CD1c-positive myeloid dendritic cell (primary cell): ENCODE measurements around the gene TBXAS1.

Source experiments
- DNase-seq: peaks from one replicate; pipeline ENCODE4 v3.0.0-alpha.2; 2016; ENCODE audit errors: extremely low spot score

TBXAS1 gene

DNA sequence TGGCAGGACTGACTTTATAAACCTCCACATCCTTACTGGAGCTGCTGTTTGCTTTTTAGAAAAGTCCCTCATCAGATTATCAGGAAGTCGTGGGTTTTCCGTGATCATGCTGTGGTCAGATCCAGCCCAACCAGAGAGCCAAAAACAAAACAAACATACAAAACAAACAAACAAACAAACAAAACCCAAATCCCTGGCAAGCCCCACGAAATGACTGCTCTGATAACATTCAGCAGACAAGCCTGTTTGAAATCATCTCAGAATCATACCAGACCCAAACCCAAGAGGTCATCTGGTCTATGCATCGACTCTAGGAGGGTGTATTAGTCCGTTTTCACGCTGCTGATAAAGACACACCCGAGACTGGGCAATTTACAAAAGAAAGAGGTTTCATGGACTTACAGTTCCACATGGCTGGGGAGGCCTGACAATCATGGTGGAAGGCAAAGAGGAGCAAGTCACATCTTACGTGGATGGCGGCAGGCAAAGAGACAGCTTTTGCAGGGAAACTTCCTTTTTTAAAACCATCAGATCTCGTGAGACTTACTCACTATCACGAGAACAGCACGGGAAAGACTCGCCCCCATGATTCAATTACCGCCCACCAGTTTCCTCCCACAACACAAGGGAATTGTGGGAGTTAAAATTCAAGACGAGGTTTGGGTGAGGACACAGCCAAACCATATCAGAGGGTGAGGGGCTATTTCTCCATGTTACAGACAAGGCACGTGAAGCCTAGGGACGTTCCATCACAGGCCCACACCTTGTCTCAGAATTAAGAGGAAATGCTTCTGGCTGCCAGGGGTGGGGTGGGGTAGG lies 148.0 kb downstream of the TBXAS1 start:
- DNase-seq: peak; percentile 11

DNA sequence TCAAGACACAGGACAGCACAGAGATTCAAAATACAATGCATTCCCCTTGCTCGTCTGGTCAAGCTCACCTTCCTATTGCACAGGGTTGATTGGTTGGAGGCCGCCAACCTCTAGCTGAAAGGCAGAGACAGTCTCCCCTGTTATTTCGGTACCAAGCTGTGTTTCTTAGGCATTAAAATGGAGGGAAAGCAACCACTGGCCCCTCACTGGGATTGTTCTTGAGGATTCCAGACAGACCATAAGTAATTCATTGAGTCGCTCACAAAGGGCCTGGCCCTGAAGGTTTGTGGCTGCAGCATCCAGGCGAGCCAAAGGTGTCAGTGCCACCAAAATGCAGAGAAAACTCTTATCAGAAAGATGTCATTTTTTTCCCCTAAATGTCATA lies 152.4 kb downstream of the TBXAS1 start:
- DNase-seq: no peak

DNA sequence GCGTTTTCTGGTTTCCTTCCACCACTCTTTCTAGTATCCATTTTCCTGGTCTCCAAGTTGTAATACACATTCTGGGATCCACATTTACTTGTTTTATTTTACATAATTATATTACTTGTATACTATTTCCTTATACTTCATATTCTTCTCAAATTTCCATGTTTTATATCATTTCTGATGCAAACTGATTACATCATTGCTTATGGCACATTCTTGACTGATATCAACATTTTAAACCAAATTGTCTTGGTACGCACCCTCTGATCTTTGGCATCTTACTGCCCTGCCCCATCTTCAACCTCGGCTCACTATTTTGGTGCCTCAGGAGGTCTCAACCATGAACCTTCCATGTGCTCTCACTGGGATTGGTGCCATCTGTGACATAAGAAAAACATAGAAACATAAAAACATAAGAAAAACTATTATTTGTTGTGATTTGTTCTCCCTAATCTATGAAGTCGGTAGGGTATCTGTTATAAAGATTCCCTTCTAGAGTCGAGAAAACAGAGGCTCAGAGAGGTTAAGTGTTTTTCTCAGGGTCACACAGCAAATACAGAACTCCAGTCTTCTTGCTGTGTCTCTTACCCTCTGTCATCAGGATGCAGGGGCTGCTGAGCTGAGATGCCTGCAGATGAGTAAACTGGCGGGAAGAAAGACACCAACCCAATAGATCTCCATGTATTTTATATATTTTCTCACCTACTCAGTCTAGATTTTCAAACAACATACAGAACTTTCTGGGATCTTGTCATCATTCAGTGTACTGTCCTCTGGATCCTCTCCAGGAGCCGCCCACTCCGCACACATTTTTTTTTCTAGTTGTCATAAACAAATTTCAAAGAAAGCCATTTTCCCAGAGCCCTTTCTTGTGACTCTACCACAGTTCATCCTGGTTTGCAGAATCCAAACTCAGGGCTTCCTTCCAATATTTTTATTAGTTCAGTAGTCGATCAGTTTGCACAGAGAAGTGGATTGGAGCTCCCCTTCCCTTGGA lies 154.2 kb downstream of the TBXAS1 start:
- no peak for DNase-seq

DNA sequence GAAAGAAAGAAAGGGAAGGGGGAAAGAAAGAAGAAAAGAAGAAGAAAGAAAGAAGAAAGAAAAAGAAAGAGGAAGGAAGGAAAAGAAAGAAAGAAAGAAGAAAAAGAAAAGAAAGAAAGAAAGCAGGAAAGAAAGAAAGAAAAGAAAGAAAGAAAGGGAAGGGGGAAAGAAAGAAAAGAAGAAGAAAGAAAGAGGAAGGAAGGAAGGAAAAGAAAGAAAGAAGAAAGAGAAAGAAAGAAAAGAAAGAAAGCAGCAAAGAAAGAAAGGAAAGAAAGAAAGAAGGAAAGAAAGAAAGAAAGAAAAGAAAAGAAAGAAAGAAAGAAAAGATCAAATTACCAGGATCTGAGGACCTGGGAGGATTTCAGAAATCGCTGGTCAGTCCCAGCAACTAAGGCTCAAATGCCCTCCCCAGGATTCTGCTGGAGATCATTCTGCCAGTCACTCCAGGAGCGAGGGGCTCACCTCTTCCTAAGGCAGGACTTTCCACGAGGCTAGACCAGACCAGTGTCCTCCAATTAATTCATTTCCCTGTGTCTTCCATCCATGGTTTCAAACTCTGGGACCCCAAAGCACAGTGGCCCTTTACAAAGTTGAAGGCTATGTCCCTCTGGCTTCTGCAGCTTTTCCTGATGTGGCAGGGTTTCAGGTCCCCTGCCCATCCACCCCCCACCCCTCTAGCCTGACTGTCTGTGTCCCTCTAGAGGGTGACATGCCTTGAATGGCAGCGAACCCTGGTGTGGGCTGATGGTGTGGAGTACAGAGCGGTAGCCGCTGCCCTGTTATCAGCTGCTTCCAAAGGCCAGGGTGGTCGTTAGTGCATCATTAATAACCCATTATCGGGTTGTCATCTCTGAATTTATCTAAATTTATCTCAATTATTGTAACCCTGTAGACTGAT lies 155.8 kb downstream of the TBXAS1 start:
- DNase-seq: no peak

DNA sequence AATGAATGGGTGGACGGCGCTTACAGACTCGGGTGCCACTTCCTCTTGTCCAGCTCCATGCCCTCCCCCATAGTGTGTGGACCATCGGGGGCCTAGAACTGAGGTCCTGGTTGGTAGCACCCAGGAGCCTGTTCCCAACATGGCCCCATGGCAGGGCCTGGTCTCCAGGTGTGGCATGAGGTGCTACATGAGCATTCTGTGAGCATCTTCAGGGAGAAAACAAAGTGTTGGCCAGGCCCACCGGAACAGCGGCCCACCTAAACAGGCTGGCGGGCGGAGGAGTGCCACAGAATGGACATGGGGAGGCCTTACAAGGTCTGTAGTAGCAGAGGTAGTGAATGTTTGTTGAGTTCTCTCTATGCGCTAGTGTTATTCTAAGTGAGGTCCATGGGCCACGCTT lies 156.7 kb downstream of the TBXAS1 start:
- DNase-seq: no peak

DNA sequence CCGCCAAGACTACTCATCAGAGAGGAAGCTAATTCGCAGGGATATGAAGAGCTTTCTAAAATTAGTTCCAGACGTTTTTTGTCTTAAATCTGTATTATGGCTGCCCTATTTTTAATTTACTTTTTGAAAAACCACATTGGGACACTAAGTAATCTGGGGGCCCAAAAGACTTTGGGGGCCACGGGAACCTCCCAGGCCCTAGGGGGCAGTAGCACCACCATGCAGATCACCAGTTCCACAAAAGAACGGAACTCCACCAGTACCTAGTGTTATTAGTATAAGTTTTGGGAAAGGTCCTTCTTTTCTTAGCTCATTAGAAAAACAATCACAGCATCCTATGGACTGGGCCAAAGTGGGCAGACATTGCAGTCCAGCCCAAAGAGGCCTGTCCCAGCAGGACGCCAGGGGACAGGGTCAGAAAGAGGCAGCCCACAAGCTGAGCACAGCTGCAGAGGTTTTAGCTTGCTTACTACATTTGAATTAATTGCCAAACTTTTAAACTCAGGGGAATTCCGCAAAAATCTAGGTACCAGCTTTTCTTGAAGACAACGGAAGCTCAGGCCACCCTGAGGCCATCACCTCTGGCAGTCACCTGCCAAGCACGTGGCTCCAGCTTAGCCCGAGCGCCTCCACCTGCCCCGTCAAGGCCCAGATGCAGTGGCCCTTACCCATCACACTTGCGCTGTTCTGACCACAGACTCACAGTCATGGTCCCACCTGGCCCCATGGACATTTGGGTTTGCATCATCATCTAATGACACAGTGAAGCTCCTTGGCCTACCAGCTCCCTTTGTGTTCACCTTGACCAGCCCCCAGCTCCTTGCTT lies 158.8 kb downstream of the TBXAS1 start:
- no peak for DNase-seq

DNA sequence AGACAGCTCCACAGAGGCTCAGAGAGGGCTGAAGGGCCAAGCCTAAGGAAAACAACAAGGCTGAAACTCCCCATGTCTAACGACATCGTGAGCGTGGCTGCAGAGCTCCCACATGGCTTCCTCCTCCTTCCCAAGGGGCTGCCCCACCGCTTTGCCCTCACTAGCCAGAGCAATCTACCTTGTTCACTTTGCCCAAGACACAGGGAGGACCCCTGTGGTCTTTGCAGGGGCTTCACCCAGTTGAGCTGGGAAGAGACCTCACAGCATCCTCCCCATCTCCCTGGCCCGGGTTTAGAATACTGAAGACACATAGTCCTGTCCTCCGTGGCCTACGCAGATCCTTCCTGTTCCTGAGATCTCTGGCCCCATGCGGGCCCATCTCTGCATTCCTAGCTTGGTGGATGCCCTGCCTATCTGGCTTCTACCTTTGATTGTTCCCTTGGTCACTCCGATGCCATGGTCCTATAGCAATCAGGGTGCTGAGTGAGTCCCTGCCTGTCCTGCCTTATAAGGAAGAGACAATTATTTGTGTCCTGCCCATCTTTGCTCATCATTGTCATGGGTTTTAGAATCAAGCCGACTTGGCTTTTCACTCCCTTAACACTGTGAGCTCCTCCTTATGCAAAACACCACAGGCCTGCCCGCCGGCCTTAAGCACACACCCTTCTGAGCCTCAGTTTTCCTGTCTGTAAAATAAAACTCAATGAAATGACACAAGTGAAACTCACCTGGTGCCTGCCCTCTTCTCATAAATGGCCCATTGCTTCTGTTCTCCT lies 160.5 kb downstream of the TBXAS1 start:
- no peak for DNase-seq

DNA sequence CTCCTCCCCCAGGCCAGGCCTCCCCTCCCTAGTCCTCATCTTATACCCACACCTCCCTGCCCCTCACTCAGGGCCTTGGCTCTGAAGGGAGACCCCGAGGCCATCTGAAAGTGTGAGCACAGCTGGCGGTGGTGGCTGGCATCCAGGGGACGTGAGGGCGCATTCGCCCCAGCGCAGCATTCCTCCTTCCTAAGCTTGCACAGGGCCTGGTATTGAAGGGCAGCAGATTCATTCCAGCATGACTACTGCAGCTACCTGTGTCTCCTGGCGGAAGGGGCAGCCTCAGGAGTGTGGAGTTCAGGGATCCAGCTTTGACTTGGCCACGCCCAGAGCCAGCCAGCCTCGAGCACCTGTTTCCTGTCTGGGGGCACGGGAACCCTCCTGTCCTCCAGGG lies 161.1 kb downstream of the TBXAS1 start:
- no peak for DNase-seq

DNA sequence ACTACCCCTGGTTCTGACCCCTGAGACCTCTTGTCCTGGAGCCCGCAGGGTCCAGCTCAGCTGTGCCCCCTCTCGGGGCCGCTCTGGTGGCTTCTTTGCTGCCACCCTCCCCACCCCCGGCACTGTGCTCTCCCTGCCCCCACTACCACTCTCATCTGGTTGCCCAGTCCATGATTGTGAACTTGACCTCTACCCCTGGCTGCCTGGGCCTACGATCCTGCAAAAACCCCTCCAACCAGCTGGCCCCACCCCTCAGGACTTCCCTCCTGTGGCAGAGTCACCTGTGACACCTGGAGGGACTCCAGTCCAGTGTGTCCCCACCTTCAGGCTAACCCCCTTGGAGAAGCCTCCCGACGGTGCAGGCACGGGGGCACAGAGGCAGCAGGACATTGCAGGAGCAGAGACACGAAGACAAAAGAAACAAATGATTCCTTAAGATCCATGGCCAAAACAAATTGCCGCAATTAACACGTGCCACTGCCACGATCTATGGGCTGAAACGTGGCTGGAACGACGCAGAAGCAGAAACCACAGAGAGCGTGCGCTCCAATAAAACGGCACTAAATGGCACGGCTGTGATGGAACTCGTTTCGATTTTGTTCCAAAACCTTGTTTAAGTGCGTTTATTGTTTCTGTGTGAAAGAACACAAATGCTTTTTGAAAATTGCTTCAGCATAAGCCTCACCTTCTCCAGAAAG lies 161.7 kb downstream of the TBXAS1 start:
- no peak for DNase-seq

DNA sequence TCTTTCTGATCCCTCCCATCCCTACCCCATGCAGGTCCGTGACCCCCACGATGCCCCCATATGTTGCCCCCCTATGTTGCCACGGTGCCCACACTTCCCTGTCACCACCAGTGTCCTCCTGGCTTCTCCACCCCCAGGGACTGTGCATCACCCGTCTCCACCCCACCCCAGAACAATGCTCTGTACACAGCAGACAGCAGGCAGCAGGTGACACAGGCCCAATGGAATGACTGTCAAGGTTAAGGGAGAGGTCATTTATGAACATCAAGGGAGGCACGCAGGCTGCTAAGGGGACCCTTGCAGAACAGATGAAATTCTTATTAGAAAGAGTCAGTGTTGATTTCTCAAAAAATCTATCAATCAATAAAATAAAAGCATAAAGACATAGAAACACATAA lies 162.2 kb downstream of the TBXAS1 start:
- no peak for DNase-seq

DNA sequence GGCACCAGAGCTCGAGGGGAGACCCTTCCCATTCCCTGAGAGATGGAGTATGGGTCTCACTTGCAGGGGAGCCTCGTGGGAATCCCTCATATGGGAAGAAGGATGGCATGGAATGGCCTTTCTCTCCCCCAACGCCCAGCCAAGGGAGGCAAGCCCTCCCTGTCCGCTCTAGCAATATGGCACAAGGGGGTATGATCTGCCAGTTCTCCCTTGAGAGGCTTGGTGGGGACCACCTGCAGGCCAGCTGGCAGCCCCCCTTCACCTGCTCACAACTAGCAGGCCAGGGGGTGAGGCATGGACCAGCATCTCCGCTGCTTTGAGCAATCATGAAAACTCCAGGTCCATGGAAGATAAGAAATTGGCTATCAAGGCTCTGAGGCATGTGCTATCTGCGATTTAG lies 162.8 kb downstream of the TBXAS1 start:
- DNase-seq: no peak

DNA sequence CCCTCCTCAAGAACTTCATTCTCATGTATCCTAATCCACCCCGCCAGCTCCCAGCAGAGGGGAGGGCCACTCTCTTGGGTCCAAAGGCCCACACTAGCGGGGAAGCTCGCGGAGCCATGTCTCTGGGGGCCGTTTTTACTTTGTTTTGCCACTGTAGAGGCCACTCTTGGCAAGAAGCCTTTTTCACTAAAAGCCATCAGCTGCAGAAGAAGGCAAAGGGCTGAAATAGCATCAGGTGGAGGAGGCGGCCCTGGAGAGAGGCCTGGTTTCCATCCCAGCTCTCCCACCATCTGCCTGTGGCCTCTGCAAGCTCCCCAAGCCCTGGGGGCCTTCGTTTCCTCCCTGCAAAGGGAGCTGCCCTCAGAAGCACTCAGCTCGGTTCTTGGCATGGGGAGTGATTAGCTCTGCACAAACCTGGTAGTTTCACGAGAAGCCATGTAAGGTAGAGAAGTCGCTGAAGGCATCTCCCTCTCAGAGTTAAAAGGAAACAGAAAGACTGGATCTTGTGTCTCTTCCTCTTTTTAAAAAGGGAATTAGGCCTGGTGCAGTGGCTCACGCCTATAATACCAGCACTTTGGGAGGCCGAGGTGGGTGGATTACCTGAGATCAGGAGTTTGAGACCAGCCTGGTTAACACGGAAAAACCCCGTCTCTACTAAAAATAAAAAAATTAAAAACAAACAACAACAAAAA lies 163.4 kb downstream of the TBXAS1 start:
- peak; percentile 35 for DNase-seq

DNA sequence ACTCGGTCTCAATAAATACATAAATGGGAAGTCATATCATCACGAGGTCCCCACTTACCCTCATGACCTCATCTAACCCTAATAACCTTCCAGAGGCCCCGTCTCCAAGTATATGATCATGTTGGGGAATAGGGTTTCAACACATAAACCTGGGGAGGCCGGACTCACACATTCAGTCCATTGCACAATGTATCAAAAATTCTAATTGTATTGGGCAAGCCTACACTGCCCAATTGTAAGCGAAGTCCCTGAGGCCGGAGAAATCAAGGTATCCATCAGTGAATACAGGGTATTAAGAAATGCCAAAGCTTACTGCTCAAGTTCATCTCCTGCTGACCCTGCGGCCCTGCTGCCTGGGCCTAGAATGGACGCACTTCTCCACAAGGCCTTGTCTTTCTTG lies 164.1 kb downstream of the TBXAS1 start:
- DNase-seq: peak; percentile 5

DNA sequence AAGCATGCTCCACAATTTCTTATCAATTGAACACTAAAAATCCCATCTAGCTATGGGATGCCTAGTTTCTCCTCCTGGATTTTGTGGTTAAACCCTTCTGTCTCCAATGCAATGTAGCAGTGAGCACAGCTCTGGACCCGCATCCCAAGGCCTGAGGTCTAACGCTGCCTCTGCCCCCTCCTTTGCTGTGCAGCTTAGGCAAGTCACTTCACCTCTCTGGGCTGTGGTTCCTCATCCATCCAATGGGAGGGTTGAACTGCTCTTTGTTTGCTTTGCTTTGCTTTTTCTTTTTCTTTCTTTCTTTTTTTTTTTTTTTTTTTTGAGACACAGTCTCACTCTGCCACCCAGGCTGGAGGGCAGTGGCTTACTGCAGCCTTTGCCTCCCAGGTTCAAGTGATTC lies 164.5 kb downstream of the TBXAS1 start:
- DNase-seq: no peak

DNA sequence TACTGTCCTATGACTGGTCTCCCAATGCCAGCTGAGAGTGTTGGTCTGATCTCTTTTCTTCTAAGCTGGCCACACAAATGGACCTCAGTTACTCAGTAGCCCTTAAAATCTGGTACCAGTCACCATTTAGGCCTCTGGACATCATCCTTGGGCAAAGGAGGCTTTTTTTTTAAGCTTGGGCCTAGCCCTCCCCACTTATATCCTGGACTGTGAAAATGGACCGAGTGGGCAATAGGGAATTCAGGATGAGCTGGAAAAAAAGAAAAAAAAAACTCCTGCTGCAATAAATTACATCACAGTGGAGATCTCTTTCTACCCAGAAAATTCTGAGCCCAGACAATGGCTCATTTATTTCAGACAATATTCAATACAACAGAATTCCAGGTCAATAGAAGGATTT lies 165.3 kb downstream of the TBXAS1 start:
- DNase-seq: no peak

DNA sequence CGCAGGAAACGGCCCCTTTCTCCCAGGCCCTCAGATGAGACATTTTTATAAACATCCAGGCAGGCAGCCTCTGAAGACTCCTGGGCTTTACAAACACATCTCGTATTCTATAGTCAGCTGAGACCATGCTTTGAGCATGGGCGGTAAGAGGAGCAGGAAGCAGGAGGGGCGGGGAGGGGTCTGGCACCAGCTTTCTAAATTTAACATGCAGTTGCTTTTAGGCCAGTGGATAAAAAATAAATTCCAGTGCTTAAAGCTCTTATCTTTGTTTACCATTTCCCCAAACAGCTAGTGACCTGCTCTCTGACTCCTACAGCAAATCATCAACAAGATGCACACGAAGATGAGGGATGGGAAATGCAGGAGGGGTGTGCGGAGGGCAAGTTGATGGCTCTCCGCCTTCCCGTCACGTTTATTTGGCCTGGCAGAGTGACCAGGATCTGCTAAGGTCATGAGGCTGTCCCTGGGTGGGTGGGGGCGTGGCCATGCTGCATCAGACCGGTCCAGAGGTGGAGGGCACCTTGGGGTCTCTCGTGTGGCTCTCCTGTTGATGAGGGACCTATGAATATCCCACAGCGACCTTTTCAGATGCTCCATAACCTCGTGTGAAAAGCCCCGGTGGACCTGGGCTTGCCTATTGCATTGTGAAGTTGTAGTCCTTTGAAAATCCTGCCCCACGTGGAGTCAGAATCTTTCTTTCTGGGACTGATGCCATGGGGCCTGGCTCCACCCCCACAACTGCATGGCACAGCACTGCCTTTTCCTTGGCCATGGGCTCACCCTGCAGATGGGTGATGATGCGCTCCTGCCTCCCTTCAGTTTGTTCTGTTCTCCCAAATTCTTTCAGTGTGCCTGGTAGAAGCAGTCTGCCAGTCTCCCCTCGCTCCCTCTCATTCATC lies 166.2 kb downstream of the TBXAS1 start:
- DNase-seq: no peak

DNA sequence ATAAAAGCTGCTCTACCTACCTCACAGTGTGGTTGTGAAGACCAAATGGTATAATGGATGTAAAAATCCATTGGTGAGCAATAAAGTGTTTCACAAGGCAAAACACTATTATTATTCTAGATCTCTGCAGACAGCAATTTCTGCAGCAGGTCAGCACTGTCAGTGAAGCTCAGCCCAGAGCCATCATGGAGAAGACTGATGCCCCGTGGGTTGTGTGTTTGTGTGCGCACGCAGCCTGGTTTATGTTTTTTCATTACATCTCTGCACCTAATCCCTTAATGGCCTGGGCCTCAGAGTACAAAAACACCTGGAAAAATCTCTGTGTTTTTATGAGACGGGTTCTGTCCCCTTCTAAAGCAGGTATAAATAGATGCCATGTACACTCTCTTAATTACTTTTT lies 169.5 kb downstream of the TBXAS1 start:
- no peak for DNase-seq

DNA sequence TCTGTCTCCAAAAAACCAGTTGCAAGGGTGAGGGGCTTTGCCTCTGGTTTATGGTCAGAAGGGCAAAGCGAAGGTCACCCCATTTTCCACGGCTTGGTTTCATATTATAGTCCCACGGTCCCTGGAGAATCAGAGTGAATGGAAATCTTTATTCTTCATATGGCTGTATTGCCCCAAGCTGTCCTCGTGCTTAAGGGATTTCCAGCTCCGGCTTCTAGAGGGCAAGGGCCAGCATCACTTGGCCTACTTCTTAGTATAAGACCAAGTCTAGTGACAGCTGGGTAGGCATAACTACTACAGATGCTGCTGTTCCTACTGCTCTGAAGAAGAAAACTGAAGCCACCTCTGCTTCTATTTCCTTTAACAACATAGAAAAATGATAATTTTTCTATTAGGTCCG lies 170.5 kb downstream of the TBXAS1 start:
- no peak for DNase-seq
